Naive B cell (primary cell): ENCODE data around the gene TTC33. TPM values are rescaled to one million over a fixed set of nuclear protein-coding genes. Genes with fewer than 3 reads are reported as not detected.

Experiments used
- ATAC-seq, 2 donors: fragments of 150-1000 bp; cut with Tn5 transposase; 2 replicates each; pipeline ENCODE4 v1.10.0; 2021; ENCODE audit warnings: low read depth in 2 of 2, mild to moderate bottlenecking in 2 of 2, moderate library complexity in 2 of 2
- DNase-seq: peaks from one replicate; pipeline ENCODE4 v3.0.0; 2022
- H3K27ac Mint-ChIP-seq, 6 donors: one replicate each; pipeline ENCODE4 v1.8.0; 2020 to 2022; ENCODE audit warnings: mild to moderate bottlenecking in 6 of 6, mixed read lengths in 6 of 6, moderate library complexity in 5 of 6, inconsistent platforms in 2 of 6
- H3K27me3 Mint-ChIP-seq, 3 donors: one replicate each; pipeline ENCODE4 v1.8.0; 2021 to 2022; ENCODE audit warnings: mixed read lengths in 3 of 3, mild to moderate bottlenecking in 1 of 3
- H3K36me3 Mint-ChIP-seq, 2 donors: one replicate each; pipeline ENCODE4 v1.8.0; 2020 to 2022; ENCODE audit warnings: mixed read lengths in 2 of 2, inconsistent platforms in 1 of 2, mild to moderate bottlenecking in 1 of 2
- H3K4me1 Mint-ChIP-seq, 3 donors: one replicate each; pipeline ENCODE4 v1.8.0; 2020 to 2022; ENCODE audit warnings: mixed read lengths in 3 of 3, inconsistent platforms in 1 of 3, mild to moderate bottlenecking in 1 of 3, moderate library complexity in 1 of 3
- H3K4me3 Mint-ChIP-seq, 8 donors: one replicate each; pipeline ENCODE4 v1.8.0; 2020 to 2022; ENCODE audit warnings: mild to moderate bottlenecking in 8 of 8, mixed read lengths in 8 of 8, moderate library complexity in 8 of 8, inconsistent platforms in 2 of 8
- H3K9me3 Mint-ChIP-seq, 7 donors: one replicate each; pipeline ENCODE4 v1.8.0; 2020 to 2022; ENCODE audit warnings: mixed read lengths in 7 of 7, mild to moderate bottlenecking in 5 of 7, inconsistent platforms in 2 of 7, moderate library complexity in 1 of 7
- polyA plus RNA-seq, 6 donors: library from polyadenylated mRNA; unstranded; fragments of 300-500 nt; fragmentation: Illumina TruSeq; gene quantifications; one replicate each; pipeline ENCODE4 v1.2.3, GENCODE V29; 2021; ENCODE audit warnings: low read depth in 6 of 6

TTC33 gene
- polyA plus RNA-seq, 6 donors from 2014 or later, result 14.6 to 21.6 (median 18.9) TPM

- peak; percentile 98 for ATAC-seq
- DNase-seq, result peak; percentile 58
- H3K27ac Mint-ChIP-seq, result no peak overlapping the region
- no peaks in the 10 kb centered on the region for H3K9me3 Mint-ChIP-seq
- H3K4me3 Mint-ChIP-seq, result no peak overlapping the region
- H3K27me3 Mint-ChIP-seq, result no peaks in the 10 kb centered on the region
- H3K36me3 Mint-ChIP-seq, result peaks cover 0 to 4% of the 10 kb centered on the region in 2 donors
- peaks cover 0 to 7% (median 0%) of the 10 kb centered on the region in 3 donors for H3K4me1 Mint-ChIP-seq
Observed at GRCh38 chr5:40502736-40503135, 253.0 kb downstream of the TTC33 start.

DNA sequence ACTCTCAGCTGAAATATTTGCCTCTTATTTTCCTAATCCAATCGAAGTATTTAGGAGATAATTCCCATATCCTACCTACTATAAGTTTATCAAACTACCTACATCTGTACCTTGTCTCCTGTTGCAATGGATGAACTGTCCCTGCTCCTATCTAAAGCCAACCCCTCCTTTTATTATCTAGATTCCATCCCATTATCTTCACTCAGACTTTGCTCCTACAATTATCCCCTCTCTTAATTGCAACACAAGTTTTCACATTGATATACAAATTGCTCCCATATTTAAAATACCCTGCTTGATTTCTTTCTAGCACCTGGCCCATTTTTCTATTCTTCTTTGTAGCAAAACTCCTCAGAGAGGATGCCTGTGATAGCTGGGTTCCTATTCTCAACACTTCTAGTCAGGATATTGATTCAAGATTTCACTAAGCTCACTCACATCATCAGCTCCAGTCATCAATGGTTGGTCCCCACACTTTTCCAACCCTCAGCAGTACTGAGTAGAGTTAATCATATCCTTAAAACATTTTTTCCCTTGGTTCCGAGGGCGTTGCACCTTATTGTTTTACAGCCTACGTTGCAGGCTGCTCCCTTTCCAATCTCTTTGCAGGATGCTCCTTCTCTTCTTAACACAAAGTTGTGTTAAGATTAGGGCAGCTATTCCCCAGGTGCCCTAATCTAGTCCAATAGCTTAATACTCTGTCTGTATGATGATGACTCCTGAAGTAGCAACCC is 253.9 kb downstream of the TTC33 start:
- ATAC-seq, result no peak
- no peaks in the 10 kb centered on the region for H3K27me3 Mint-ChIP-seq
- H3K9me3 Mint-ChIP-seq, result no peaks in the 10 kb centered on the region
- DNase-seq, result no peak
- H3K27ac Mint-ChIP-seq, result no peak overlapping the region
- H3K36me3 Mint-ChIP-seq, result peaks cover 0 to 4% of the 10 kb centered on the region in 2 donors
- peaks cover 0 to 7% (median 0%) of the 10 kb centered on the region in 3 donors for H3K4me1 Mint-ChIP-seq
- H3K4me3 Mint-ChIP-seq, result no peak overlapping the region

GRCh38 chr5:40499518-40500273 is 256.1 kb downstream of the TTC33 start:
- Mint-ChIP-seq H3K36me3 (no peaks in the 10 kb centered on the region), H3K9me3 (no peaks in the 10 kb centered on the region), H3K27ac (no peak overlapping the region), H3K4me3 (no peak overlapping the region), H3K4me1 (peaks cover 0 to 7% (median 0%) of the 10 kb centered on the region in 3 donors), H3K27me3 (no peaks in the 10 kb centered on the region)
- ATAC-seq (no peak), DNase-seq (no peak)

- no peaks in the 10 kb centered on the region for H3K9me3 Mint-ChIP-seq
- no peaks in the 10 kb centered on the region for H3K36me3 Mint-ChIP-seq
- no peak for DNase-seq
- H3K27ac Mint-ChIP-seq, result no peak overlapping the region
- H3K4me3 Mint-ChIP-seq, result no peak overlapping the region
- ATAC-seq, result no peak
- no peaks in the 10 kb centered on the region for H3K27me3 Mint-ChIP-seq
- H3K4me1 Mint-ChIP-seq, result peaks cover 0 to 7% (median 0%) of the 10 kb centered on the region in 3 donors
Observed at GRCh38 chr5:40499007-40499406, 256.8 kb downstream of the TTC33 start.

DNA sequence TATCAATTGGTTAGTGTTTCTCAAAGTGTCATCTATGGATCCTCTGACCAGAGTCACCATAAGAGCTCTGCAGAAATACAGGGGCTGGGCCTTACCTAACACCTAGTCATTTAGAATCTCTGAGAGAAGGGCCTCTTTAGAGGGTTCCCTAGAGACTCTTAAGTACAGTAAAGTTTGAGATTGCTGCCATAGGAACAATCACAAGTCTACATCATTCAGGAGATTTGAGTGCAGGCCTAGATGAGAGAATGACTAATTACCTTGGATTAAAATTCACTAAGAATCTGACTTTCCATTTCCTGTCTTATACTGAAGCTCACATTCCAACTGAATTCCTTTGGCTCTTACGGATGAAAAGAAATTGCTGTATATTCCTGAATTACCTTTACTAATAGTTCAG is 258.2 kb downstream of the TTC33 start:
- Mint-ChIP-seq H3K36me3 (no peaks in the 10 kb centered on the region), H3K9me3 (peaks cover 0 to 4% (median 0%) of the 10 kb centered on the region in 7 donors), H3K27ac (no peak overlapping the region), H3K4me3 (no peak overlapping the region), H3K27me3 (no peaks in the 10 kb centered on the region), H3K4me1 (no peaks in the 10 kb centered on the region)
- ATAC-seq (no peak), DNase-seq (no peak)

GRCh38 chr5:40495237-40495635 is 260.5 kb downstream of the TTC33 start:
- ATAC-seq (no peak), DNase-seq (no peak)
- Mint-ChIP-seq H3K27me3 (no peaks in the 10 kb centered on the region), H3K9me3 (peaks cover 0 to 4% (median 0%) of the 10 kb centered on the region in 7 donors), H3K36me3 (no peaks in the 10 kb centered on the region), H3K4me3 (peak overlapping the region in 1 of 8 donors; percentile 16), H3K4me1 (peaks cover 12 to 16% (median 12%) of the 10 kb centered on the region in 3 donors), H3K27ac (no peak overlapping the region)

DNA sequence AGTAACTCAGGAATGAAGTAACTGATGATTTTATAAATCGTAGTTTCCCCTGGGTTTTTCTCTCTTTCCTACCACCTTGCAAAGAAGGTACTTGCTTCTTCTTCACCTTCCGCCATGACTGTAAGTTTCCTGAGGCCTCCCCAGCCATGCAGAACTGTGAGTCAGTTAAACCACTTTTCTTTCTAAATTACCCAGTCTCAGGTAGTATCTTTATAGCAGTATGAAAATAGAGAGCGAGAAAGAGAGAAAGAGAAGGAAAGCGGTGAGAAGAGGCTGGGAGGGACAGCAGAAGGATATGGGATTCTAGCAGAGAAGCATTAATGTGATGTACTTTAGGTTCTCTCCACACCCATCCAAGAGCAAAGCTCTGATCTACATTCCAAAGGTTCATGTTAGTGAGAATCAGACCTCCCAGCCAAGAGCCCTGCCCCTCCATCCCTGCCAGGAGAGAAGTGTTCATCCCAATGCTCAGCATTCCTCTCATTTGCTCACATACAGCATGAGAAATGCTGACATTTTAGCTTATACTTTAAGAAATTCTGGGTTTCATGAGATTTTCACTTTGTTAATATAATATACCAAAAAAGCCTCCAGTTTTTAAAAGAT is 261.0 kb downstream of the TTC33 start:
- Mint-ChIP-seq H3K27ac (peak overlapping the region in 1 of 6 donors; percentile 33), H3K9me3 (peaks cover 0 to 4% (median 0%) of the 10 kb centered on the region in 7 donors), H3K27me3 (no peaks in the 10 kb centered on the region), H3K4me3 (peak overlapping the region in 1 of 8 donors; percentile 32), H3K4me1 (peaks cover 12 to 17% (median 12%) of the 10 kb centered on the region in 3 donors), H3K36me3 (no peaks in the 10 kb centered on the region)
- DNase-seq (no peak), ATAC-seq (no peak)

GRCh38 chr5:40492056-40492455 is 263.7 kb downstream of the TTC33 start:
- no peak for ATAC-seq
- H3K36me3 Mint-ChIP-seq, result no peaks in the 10 kb centered on the region
- H3K27me3 Mint-ChIP-seq, result no peaks in the 10 kb centered on the region
- H3K4me3 Mint-ChIP-seq, result no peak overlapping the region
- H3K27ac Mint-ChIP-seq, result peak overlapping the region in 1 of 6 donors; percentile 1
- peaks cover 0 to 4% (median 0%) of the 10 kb centered on the region in 7 donors for H3K9me3 Mint-ChIP-seq
- H3K4me1 Mint-ChIP-seq, result peaks cover 18 to 40% (median 26%) of the 10 kb centered on the region in 3 donors
- no peak for DNase-seq

- H3K9me3 Mint-ChIP-seq, result peaks cover 0 to 4% (median 0%) of the 10 kb centered on the region in 7 donors
- DNase-seq (no peak), ATAC-seq (no peak)
- peak overlapping the region in 1 of 6 donors; percentile 1 for H3K27ac Mint-ChIP-seq
- no peak overlapping the region for H3K4me3 Mint-ChIP-seq
- no peaks in the 10 kb centered on the region for H3K36me3 Mint-ChIP-seq
- H3K27me3 Mint-ChIP-seq, result no peaks in the 10 kb centered on the region
- peaks cover 22 to 44% (median 30%) of the 10 kb centered on the region in 3 donors for H3K4me1 Mint-ChIP-seq
Observed at GRCh38 chr5:40491644-40492043, 264.1 kb downstream of the TTC33 start.

DNA sequence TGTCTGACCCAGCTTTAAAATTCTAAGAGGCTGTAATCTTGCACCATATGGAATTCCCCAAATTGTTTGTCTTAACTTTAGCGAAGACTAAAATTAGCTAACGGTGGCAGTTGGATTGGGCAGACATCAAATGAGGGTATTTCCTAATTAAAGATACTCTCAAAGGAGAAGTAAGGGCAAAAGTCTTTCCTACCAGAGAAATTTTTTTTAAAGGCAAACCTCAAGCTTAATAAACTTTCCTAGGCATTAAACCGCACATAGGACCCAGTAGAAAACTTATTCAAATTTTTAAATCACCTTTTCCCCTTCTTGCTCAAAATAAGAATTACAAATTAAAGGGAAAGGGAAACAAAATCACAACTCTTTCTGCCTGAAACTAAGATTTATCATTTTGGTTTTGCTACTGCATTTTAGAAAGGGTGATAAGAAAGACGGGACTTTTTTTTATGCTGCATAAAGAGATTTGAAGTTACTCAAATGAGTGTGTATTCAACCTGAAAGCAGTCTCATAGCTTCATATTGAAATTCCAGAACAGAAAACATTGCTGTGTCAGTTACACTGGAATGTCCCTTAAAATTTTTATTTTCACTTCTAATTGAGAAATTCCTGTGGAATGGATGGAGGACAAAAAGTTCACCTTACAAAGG is 265.2 kb downstream of the TTC33 start:
- H3K36me3 Mint-ChIP-seq, result no peaks in the 10 kb centered on the region
- no peaks in the 10 kb centered on the region for H3K27me3 Mint-ChIP-seq
- ATAC-seq, result peak; percentile 28 to 48
- peak; percentile 20 for DNase-seq
- H3K4me1 Mint-ChIP-seq, result peaks cover 32 to 55% (median 35%) of the 10 kb centered on the region in 3 donors
- peak overlapping the region in 1 of 8 donors; percentile 42 for H3K4me3 Mint-ChIP-seq
- peak overlapping the region in 4 of 6 donors; percentile 6 to 59 (median 34) for H3K27ac Mint-ChIP-seq
- H3K9me3 Mint-ChIP-seq, result peaks cover 0 to 4% (median 0%) of the 10 kb centered on the region in 7 donors

DNA sequence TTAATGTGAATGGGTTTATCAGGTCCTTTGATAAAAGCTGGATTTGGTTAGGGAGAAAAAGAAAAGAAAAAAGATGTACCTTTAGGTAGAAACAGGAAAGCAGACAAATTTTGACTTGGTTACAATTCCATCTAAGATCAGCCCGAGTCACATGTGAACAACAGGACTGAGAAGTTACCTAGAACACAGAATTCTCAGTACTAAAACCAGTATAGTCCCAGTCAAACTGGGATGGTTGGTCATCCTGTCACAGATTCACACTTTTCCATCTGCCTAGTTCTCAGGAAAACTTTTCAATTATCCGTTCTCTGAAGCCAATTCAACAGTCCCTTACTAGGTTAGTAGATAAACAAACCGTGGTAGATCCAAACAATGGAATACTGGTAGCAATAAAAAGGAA is 266.3 kb downstream of the TTC33 start:
- Mint-ChIP-seq H3K4me3 (no peak overlapping the region), H3K27ac (peak overlapping the region in 2 of 6 donors; percentile 4 to 27), H3K36me3 (no peaks in the 10 kb centered on the region), H3K4me1 (peaks cover 44 to 66% (median 47%) of the 10 kb centered on the region in 3 donors), H3K9me3 (peaks cover 0 to 4% (median 0%) of the 10 kb centered on the region in 7 donors), H3K27me3 (no peaks in the 10 kb centered on the region)
- DNase-seq (no peak), ATAC-seq (no peak)

- H3K9me3 Mint-ChIP-seq, result no peaks in the 10 kb centered on the region
- H3K27me3 Mint-ChIP-seq, result no peaks in the 10 kb centered on the region
- peaks cover 51 to 72% (median 54%) of the 10 kb centered on the region in 3 donors for H3K4me1 Mint-ChIP-seq
- DNase-seq, result peak; percentile 54
- peak overlapping the region; percentile 5 to 78 (median 54) for H3K4me3 Mint-ChIP-seq
- peak overlapping the region; percentile 8 to 94 (median 89) for H3K27ac Mint-ChIP-seq
- no peaks in the 10 kb centered on the region for H3K36me3 Mint-ChIP-seq
- peak; percentile 57 to 59 for ATAC-seq
Observed at GRCh38 chr5:40486437-40487275, 269.1 kb downstream of the TTC33 start.
